Activated naive CD8-positive, alpha-beta T cell (primary cell): ENCODE results near the gene ZBTB22.
A peak's percentile ranks its signal among the peaks of the same experiment; 100 is the strongest.

Experiments
- H3K27ac Mint-ChIP-seq: one replicate; pipeline ENCODE4 v1.8.0; 2021; ENCODE audit warnings: mixed read lengths
- H3K27me3 Mint-ChIP-seq: one replicate; pipeline ENCODE4 v1.8.0; 2021; ENCODE audit warnings: mixed read lengths
- H3K36me3 Mint-ChIP-seq: one replicate; pipeline ENCODE4 v1.8.0; 2021; ENCODE audit warnings: mixed read lengths
- H3K4me1 Mint-ChIP-seq: one replicate; pipeline ENCODE4 v1.8.0; 2021; ENCODE audit warnings: low read depth, mixed read lengths
- H3K4me3 Mint-ChIP-seq: one replicate; pipeline ENCODE4 v1.8.0; 2021; ENCODE audit warnings: mild to moderate bottlenecking, mixed read lengths
- H3K9me3 Mint-ChIP-seq: one replicate; pipeline ENCODE4 v1.8.0; 2021; ENCODE audit warnings: low read depth, mixed read lengths

ZBTB22 gene

DNA sequence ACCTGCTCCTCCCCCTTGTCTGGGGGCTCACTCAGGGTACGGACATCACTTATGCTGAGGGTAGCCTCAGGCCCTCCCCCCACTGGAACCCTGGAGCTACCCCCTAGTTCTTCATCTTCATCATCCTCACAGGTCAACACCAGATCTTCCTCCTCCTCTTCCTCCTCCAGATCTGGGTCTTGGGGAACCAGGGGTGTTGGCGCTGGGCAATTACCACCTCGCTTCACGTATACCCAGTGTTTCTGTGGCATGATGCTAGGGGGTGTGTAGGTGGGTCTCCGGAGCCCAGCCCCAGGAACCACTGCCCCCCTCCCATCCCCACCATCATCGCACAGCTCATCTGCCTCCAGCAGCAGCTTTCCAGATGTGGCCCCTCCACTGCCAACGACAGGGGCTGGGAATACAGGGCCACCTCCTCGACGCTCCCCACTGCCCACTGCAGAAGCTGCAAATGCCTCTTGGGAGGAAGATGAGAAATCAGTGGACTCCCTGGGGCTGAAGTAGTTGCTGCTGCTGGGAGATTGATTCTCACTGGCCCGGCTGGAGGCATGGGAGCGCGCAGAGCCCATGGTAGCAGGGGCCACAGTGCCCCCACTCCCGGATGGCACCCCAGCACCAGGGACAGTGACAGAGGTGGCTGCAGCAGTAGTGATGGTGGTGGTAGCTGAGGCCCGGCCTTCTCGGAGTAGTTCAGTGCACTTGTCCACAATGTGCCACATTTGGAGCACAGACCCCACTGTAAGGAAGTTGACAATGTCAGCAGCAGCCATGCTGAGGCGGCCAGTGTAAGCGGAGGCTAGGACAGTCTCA lies 1.5 kb downstream of the ZBTB22 start:
- Mint-ChIP-seq H3K27ac (peak overlapping the region; percentile 46), H3K27me3 (no peaks in the 10 kb centered on the region), H3K9me3 (no peaks in the 10 kb centered on the region), H3K4me1 (peaks cover 67% of the 10 kb centered on the region), H3K4me3 (peak overlapping the region; percentile 97), H3K36me3 (peaks cover 3% of the 10 kb centered on the region)

DNA sequence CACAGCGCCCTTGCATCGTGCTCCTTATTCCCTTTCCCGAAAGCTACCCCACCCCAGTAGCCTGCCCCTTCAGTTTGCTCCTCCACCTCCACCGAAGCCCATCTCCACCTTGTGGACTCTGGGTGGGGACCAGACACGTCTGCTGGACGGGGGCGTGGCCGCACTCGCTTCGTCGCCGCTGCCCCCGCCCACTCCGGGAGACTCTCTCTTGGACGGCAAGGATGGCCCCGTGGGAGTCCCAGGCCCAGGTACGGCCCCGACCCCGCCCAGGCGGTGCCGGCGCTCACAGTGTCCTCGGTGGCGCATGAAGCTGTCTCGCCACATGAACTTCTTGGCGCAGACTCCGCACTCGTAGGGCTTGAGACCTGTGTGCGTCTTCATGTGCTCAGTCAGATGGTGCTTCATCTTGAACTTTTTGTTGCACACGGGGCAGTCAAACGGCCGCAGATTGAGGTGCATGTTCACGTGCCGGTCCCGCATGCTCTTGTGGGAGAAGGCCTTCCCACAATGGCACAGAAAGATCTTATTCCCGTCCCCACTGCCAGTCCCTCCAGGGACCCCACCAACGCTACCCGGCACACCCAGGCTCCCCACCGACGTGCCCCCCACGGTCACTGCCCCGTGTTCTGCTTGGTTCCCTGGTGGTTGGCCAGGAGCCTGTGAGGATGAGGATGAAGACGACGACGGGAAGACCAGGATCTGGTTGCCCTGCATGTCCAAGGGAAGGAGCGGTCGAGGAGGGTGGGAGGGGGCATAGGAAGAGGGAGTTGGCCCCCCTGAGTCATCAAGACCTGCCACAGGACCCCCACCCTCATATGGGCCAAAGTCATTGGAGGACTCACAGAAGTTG lies 2.4 kb downstream of the ZBTB22 start:
- Mint-ChIP-seq H3K27ac (peak overlapping the region; percentile 97), H3K9me3 (no peaks in the 10 kb centered on the region), H3K27me3 (no peaks in the 10 kb centered on the region), H3K4me3 (peak overlapping the region; percentile 97), H3K4me1 (peaks cover 64% of the 10 kb centered on the region), H3K36me3 (peaks cover 3% of the 10 kb centered on the region)

DNA sequence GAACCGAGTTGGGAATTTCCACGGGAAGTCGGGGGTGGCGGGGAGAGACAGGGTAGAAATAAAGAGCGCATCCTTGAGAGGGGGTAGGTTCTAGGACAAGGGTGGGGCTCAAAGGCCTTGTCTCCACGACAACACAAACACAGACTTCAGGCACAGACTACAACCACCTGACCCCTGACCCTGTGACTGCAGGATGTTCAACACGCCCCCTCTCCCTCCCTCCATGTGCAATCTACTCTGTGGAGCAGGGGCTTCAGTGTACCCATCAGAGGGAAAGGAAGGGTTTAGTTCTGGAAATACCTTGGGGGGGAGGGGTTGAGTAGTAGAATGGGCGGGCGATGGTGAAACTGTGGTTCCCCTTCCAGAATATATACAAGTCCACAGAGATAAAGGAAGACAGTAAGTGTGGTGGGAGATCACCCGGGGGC lies 3.0 kb downstream of the ZBTB22 start:
- peaks cover 3% of the 10 kb centered on the region for H3K36me3 Mint-ChIP-seq

DNA sequence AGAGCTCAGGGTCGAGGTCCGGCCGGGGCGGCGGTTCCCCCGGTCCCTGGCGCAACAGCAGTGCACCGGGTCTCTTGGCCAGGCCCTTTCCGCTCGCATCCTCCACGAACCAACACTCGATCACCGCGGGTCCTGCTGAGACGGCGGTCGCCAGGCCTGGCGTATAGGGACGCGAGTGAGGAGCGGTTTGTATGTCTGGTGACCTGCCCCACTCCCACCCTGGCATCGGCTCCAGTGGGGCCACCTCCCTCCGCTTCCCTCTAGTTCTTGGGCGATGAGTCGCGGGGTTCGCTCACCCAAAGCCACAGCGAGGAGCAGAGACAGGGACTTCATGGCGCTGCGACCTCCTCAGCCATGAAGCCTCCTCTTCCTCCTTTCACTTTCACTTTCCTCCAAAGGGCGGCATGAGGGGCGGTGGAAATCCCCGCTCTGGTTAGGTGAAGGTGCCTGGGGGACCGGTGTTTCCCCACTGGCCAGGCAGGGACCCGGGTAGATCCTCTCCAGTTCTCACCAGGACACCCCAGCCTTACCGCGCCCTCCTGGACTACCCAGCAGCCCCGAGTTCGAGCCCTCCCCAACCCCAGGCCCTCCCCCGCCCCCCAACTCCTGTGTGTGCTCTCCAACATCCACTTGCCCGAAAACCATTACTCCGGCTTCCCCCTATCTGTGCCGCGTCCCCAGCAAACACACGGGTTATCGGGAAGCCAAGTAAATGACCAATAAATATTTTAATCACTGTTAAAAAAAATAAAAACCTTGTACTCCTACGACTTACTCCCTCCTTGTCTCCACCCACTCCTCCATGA lies 3.6 kb downstream of the ZBTB22 start, which contains the start of gene TAPBP:
TSS of gene TAPBP (minus strand) at position 370 of the 806 bp plus-strand sequence. CDS start at position 333, 37 bp downstream.
- H3K9me3 Mint-ChIP-seq, result no peaks in the 10 kb centered on the region
- H3K36me3 Mint-ChIP-seq, result peaks cover 3% of the 10 kb centered on the region
- no peaks in the 10 kb centered on the region for H3K27me3 Mint-ChIP-seq
- peak within 1 kb of the TSS; percentile 97 for H3K4me3 Mint-ChIP-seq
- H3K27ac Mint-ChIP-seq, result peak within 1 kb of the TSS; percentile 97
- H3K4me1 Mint-ChIP-seq, result peaks cover 56% of the 10 kb centered on the region

More for the DNA sequence above, 3.0 kb downstream of the ZBTB22 start:
- Mint-ChIP-seq H3K4me3 (peak overlapping the region; percentile 97), H3K27ac (peak overlapping the region; percentile 97), H3K9me3 (no peaks in the 10 kb centered on the region), H3K4me1 (peaks cover 60% of the 10 kb centered on the region), H3K27me3 (no peaks in the 10 kb centered on the region)

DNA sequence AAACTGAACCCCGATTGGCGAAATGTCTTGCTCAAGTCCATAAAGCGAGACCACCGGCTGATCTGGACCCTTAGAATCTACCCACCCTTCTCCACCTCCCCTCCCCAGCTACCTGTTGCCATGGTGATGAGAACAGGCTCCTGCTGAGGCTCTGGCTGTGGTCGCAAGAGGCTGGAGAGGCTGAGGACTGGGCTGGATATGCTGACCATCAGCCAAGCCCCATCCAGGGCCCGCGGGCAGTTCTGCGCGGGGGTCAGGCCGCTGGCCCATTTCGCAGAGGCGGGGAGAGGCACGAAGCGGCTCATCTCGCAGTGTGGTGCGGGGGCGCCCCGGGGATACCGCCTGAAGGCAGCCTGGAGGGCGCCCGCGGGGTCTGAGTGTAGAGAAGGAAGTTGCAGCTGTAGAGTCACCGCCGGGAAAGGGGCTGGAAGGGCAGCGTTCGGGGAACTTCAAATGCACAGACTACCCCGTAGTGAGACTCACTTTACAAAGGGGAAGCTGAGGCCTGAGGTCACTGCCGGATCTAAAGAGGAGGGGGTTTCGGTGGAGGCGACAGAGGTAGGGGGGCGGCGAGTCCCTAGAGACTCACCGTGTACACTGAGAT lies 4.3 kb downstream of the ZBTB22 start:
- H3K4me3 Mint-ChIP-seq, result peak overlapping the region; percentile 97
- H3K27ac Mint-ChIP-seq, result peak overlapping the region; percentile 97
- no peaks in the 10 kb centered on the region for H3K9me3 Mint-ChIP-seq
- no peaks in the 10 kb centered on the region for H3K27me3 Mint-ChIP-seq
- H3K36me3 Mint-ChIP-seq, result peaks cover 4% of the 10 kb centered on the region
- H3K4me1 Mint-ChIP-seq, result peaks cover 56% of the 10 kb centered on the region

DNA sequence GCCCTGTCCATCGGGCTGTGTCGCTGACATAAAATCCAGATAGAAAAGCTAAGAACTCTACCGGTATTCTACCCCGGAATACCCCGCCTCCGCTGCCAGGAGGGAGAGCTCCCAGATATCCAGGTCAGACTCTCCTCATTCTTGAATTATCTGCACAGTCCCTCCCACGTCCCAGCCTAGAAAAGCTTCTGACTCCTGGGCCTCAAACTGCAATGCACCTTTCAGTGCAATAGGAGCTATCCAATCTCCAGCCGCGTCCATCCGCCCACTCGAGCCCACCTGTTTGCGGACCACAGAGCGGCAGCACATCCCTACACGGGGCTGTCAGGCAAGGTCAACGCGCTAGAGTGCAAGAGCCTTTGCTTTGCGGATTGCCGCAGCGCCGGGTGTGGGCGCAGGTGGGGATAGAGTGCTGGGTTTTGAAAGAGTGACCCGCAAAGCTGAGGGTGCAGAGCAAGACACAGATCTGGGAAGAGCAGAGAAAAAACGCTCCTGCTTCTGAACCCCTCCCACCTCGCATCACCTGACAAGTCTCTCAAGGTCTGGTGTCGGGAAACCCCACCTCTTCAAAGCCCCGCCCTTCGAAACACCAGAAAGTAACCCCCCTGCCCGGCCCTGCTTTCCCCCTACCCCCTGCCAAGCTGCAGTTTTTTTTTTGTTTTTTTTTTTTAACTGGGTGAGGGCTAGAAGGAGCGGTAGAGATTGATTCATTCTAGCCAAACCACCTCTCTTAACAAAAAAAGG lies 5.0 kb downstream of the ZBTB22 start:
- H3K4me3 Mint-ChIP-seq, result peak overlapping the region; percentile 97
- peaks cover 4% of the 10 kb centered on the region for H3K36me3 Mint-ChIP-seq
- H3K4me1 Mint-ChIP-seq, result peaks cover 53% of the 10 kb centered on the region
- H3K27me3 Mint-ChIP-seq, result no peaks in the 10 kb centered on the region
- H3K9me3 Mint-ChIP-seq, result no peaks in the 10 kb centered on the region
- peak overlapping the region; percentile 97 for H3K27ac Mint-ChIP-seq

DNA sequence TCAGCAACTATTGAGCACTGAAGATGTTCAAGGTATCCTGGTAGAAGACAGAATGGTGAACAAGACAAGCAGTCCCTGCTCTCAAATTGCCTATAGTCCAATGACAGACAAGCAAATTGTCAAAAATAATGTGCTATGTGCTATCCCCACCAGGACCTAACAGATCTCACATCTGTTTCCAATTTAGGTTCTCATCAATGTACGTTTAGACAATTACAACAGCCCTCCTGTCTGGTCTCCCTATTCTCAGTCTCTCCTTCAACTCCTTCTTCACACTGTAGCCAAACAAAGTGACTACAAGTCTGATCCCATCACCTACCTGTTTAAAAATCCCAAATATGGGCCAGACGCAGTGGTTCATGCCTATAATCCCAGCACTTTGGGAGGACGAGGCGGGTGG lies 11.2 kb downstream of the ZBTB22 start:
- Mint-ChIP-seq H3K36me3 (peaks cover 4% of the 10 kb centered on the region), H3K27me3 (no peaks in the 10 kb centered on the region), H3K4me1 (peaks cover 43% of the 10 kb centered on the region), H3K4me3 (no peak overlapping the region), H3K9me3 (no peaks in the 10 kb centered on the region), H3K27ac (peak overlapping the region; percentile 17)

DNA sequence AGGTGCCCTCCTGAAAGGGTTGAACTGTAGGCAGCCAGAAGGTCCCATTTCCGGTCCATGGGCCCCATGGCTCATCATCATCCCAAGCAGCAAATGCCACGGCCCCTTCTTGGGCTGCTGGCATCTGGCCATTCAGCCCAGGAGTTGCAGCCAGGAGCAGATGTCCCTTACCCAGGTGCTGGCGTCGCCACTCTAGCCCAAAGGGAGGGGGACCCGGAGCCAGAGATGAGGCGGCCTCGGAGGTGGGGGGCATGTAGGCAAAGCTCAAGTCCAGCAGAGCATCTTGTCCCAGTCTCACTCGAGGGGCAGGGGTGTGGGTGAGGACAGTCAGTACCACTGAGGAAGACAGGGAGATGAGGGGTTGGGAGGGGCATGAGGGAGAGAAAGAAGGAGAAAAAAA lies 12.5 kb downstream of the ZBTB22 start:
- Mint-ChIP-seq H3K27me3 (no peaks in the 10 kb centered on the region), H3K4me3 (no peak overlapping the region), H3K9me3 (no peaks in the 10 kb centered on the region), H3K36me3 (peaks cover 4% of the 10 kb centered on the region), H3K27ac (no peak overlapping the region), H3K4me1 (peaks cover 41% of the 10 kb centered on the region)

DNA sequence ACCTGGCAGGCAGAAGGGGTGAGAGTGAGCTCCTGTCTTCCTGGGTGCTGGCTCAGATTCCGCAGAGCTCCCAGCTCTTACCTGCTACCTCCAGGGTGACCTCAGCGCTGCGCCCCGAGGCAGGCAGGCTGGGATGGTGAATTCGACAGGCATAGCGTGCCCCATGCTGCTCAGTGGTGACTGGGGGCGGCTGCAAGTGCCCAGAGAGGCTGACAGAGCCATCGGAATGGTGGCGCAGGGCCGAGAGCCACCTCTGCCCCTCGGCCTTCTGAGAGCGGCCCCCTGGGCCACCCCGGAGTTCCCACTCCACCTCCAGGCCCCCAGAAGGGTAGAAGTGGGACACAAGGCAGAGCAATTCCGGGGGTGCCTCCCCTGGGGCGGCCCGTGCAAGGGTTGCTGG lies 13.3 kb downstream of the ZBTB22 start:
- Mint-ChIP-seq H3K9me3 (no peaks in the 10 kb centered on the region), H3K27ac (peak overlapping the region; percentile 83), H3K4me1 (peaks cover 47% of the 10 kb centered on the region), H3K36me3 (peaks cover 7% of the 10 kb centered on the region), H3K27me3 (no peaks in the 10 kb centered on the region), H3K4me3 (no peak overlapping the region)

DNA sequence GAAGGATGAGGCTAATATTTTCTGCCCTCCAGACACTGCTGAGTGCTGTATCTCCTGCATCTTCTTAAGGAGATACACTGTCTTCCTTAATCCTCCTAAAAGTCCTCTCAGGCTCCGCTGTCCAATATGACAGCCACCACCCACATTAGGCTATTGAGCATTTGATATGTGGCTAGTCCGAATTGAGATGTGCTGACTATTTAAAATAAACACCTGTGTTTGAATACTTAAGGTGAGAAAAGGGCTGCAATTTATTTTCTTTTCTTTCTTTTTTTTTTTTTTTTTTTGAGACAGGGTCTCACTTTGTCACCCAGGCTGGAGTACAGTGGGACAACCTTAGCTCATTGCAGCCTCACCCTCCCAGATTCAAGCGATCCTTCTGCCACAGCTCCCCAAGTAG lies 15.7 kb downstream of the ZBTB22 start:
- peaks cover 46% of the 10 kb centered on the region for H3K4me1 Mint-ChIP-seq
- H3K36me3 Mint-ChIP-seq, result peaks cover 3% of the 10 kb centered on the region
- H3K27ac Mint-ChIP-seq, result peak overlapping the region; percentile 67
- H3K4me3 Mint-ChIP-seq, result no peak overlapping the region
- no peaks in the 10 kb centered on the region for H3K27me3 Mint-ChIP-seq
- no peaks in the 10 kb centered on the region for H3K9me3 Mint-ChIP-seq

DNA sequence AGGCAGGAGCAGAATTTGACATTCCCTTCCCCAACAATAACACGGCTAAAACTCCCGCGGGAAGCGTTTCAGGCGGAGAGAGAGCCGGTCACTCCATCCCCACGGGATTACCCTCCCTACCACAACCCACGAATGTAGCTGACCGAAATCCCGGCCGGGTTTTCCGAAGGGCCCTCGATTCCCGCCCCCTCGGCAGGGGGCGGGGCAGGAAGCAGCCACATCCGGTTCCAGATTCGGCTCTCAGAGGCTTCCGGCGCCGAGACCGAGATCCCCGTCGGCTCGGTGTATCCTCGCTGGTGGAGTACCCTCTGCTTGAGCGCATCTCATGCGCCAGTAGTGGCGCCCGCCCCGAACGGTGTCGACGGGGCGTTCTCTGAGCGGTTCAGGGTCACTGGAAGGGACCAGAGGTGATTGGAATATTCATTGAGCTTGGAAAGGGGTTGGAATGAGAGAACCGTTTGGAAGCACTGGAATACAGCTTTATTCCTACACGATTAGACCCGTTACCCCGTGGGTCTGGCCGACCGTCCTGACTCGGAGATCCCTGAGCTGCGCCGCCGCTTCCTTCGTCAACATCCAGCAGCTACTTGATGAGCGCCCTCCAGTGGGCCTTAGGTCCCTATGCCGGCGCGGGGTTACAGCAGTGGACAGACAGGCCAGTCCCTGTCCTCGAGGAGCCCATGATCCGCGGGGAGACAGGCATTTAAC lies 18.2 kb downstream of the ZBTB22 start:
- Mint-ChIP-seq H3K27me3 (no peaks in the 10 kb centered on the region), H3K27ac (peak overlapping the region; percentile 98), H3K9me3 (no peaks in the 10 kb centered on the region), H3K4me3 (peak overlapping the region; percentile 98), H3K4me1 (peaks cover 38% of the 10 kb centered on the region), H3K36me3 (peaks cover 3% of the 10 kb centered on the region)

DNA sequence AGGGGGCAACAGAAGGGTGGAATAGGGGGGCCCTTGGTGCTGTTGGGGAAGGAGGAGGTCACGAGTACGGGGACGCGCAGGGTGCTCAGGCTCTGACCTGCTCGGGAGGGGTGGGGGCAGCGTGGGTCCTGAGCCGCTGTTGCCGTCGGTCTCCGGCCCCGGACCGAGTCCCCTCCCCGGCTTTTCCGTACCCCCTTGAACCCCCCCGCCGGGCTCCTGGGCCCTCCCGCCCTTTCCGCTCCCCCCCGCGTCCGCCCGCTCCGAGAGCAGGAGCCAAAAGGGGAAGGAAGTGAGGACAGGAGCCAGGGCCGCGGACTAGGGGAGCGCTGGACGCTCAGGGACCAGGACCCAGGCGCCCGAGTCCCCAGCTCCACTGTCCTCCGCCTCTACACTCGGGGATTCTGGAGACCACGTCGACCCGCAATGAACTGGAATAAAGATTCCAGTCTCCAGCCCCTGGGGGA lies 18.7 kb downstream of the ZBTB22 start, which contains the start of gene RGL2:
TSS of gene RGL2 (minus strand) at position 170 of the 464 bp plus-strand sequence. CDS start 332 bp downstream, outside the sequence.
- Mint-ChIP-seq H3K4me3 (peak within 1 kb of the TSS; percentile 98), H3K27ac (peak within 1 kb of the TSS; percentile 98), H3K36me3 (peaks cover 3% of the 10 kb centered on the region), H3K9me3 (no peaks in the 10 kb centered on the region), H3K4me1 (peaks cover 36% of the 10 kb centered on the region), H3K27me3 (no peaks in the 10 kb centered on the region)
